GM18907 (cell line): ENCODE measurements around the gene USP25.
"Not testable (repeated sequence)": the region's sequence is repeated elsewhere in the genome, so short reads cannot be mapped to it uniquely, and the experiment has no call there.

Source experiments
- ATAC-seq: cut with Tn5 transposase; IDR thresholded peaks from one replicate; pipeline ENCODE4 v1.9.1; 2021; ENCODE audit warnings: mild to moderate bottlenecking, moderate library complexity; ENCODE audit not compliant: unreplicated experiment

The USP25 gene

DNA sequence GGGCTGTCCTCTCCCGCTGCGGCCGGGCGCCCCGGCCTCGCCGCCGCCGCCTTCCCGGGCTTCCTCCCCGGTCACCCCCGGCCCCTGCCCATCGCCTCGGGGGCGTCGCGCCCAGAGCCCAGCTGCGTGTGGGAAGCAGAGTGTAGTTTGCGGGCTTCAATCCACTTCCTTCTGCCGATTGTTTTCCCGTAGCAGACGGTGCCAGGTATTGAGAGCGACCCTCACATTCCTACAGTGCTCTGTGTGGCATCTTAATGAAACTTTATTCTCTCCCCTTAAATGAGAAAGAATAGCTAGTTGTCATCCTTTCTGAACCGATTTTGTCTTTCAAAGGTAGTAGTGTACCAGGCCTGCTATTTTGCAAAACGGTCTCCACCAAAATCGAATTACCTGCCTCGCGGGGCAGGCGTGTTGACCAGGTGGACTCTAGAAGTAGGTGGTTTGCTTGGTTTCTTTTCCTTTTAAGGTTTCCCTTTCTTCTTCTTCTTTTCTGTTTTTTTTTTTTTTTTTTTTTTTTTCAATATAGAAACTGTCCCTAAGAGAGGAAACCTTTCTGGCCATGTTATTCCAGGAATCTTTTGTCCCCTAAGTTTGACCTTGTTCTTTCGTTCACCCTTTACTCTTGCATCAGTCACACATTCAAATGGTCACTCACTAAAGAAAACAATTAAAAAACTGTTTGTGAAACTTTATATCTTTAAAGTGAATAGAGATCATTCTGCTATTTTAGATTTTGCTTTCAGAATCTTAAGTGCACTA is 881 bp downstream of the USP25 start:
- ATAC-seq, result no peak

DNA sequence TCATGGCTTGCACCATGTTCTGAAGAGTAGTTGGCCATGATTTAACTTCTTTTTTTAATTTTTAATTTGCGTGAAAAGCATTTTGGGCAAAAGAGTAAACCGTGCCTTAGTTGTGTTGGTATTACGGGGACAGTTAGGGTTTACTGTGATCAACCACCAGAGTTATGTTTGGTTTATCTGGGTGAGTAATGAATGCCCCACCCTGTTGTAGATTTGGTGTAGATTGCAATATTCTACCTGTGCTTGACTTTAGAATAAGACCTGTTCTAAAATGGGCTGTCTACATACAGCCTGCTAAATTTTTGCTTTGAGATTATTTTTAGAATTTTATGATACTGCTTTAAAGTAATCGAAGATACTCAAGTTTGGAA is 1.4 kb downstream of the USP25 start:
- no peak for ATAC-seq

DNA sequence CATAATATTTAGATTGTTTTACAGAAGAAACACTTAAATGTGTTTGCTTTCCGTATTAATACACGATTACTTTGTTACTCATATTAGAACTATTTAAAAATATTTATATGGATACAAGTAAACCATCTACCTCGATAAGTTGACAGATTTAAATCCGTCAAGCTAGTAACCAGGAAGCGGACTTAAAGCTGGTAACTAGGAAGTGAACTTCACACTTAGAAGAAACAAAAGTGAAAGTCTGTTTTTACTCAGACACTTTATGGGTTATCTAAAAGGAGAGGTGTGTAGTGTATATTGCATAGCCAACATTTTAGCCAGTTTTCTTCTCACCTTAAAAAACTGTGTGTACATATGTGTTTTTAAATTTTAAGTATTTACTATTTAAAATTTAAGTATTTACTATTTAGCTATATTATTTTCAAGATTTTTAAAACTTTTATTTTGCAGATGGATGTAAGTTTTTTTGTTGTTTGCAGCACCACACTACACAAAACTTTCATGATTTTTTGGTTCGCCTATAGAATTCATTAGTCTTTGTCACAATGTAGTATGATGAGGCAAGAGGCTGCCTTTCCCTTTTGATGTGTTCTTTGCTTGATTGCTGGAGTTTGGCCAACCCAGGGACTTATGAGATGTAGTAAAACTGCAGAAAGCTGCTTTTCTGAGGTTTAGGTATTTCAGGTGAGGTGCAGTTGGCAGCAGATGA is 2.7 kb downstream of the USP25 start:
- peak; percentile 67 for ATAC-seq

DNA sequence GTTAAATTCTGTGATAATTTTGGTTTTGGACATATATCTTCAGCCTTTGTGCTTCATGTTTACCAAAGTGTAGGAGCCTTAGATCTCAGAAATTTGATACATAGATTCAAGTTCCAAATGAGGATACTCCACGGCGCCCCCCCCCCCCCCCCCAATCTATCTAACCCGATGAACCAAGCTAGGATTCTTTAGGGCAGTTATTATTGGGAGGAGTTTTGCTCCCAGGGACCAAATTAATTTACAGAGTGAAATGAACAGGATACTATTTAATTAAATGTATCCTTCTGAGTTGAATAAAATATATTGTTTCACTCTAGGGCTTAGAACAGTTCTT is 3.2 kb downstream of the USP25 start:
- ATAC-seq, result no peak

DNA sequence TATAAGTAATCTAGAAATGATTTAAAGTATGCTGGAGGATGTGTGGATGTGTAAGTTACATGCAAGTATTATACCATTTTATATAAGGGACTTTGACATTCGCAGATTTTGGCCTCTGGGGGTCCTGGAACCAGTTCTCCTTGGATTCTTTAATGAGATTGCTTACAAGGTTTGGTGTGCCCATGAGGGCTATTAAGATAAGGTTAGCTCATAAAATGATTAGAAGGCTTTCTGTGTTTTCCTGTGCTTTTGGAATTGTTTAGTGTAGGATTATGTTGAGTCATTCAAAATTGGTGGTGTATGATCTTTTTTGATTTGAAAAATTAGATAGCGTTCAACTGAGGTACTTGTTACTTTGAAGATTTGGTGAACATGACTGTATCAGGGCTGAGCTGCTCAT is 5.6 kb downstream of the USP25 start:
- no peak for ATAC-seq

DNA sequence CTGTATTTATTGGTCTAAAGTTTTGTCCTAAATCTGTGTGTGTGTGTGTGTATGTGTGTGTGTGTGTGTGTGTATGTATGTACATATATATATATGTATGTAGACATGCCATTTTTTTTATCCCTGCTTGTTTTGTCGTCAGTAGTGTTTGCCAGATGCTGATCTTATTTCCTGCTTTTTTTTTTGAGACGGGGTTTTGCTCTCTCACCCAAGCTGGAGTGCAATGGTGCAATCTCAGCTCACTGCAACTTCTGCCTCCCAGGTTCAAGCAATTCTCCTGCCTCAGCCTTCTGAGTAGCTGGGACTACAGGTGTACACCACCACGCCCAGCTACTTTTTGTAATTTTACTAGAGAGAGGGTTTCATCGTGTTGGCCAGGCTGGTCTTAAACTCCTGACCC is 6.1 kb downstream of the USP25 start:
- ATAC-seq, result not testable (repeated sequence)

DNA sequence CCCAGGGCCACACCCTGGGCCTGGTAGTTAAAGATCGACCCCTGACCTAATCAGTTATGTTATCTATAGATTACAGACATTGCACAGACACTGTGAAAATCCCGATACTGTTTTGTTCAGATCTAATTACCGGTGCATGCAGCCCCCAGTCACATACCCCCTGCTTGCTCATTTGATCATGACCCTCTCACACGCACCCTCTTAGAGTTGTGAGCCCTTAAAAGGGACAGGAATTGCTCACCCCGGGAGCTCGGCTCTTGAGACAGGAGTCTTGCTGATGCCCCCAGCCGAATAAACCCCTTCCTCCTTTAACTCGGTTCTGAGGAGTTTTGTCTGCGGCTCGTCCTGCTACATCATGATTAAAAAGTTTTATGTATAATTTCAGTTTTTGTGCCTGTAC is 9.0 kb downstream of the USP25 start:
- not testable (repeated sequence) for ATAC-seq

DNA sequence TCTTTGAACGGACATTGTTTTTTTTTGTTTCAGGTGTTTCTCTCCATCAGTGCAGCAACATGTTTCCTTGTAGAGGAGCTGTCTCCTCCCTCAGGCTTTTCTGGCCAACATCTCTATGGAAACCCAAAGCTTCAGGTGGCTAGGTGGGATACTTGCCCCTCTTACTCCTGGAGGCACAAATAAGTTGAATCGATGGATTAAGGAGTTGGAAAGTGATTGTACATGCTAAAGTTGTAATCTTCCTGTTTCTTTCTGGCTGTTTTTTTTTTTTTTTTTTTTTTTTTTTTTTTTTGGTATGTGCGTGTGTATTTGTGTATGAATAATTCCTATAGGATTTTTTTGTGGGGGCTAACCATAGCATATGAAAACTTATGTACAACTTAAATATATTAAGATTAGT is 10.6 kb downstream of the USP25 start:
- ATAC-seq, result no peak

DNA sequence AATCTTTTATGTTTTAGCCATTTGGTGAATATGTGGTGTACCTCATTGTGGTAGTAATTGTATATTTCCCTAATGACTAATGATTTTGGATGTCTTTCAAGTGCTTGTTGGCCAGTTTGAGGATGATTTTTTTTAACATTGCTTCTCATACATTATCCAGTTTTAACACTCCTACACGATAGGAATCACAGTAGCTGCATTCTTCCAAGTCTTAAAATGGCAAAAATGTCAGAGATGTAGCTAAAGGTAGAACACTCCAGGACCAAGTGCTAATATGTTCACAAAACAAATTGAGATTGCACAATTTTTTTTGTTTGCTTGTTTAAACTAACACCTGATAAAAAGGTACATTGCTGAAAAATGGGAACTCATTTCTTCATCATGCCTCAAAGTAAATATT is 11.7 kb downstream of the USP25 start:
- no peak for ATAC-seq

DNA sequence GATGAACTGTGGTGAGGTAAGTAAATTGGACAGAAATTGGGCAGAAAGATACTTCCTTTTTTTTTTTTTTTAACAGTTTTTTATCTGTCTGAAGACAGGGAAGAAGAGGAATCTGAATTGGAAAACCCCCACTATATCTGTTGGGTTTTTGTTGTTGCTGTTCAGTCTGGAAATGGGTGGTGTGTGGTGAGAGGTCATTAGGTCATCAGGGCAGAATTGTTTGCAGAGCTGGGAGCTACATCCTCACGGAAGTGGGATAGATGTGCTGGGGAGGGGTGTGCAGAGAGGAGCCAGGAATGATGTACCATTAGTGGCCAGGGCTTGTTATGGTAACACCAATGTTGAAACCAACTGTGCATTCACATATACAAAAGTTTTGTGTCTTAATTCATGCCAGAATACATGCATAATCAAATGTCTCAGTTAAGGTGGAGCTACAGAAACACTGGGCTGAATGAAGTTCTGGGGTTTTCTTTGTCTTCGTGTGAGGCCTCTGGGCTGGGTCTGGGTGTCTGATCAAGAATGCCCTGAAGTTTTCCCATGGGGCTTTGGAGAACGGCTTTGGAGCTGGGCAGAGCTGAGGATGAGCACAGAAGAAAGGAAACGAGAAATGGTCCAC is 12.4 kb downstream of the USP25 start:
- no peak for ATAC-seq

DNA sequence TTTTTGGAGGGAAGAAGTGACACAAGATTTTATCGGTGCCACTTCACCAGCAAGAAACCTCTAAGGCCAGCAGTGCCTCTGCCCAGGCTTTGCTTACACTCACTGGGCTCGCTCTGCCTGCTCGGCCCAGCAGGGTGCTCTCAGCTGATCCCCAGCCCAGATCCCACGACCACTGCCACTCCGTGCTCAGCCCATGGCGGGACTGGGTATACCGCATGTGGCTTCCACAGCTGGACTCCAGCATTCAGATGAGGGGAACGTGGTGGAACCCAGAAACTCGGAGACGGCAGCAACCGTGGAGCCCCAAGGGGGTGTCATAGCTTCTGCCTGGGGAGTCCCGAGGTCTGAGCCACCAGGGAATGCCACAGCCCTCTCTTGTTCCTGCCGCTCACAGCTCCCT is 12.9 kb downstream of the USP25 start:
- ATAC-seq, result no peak

DNA sequence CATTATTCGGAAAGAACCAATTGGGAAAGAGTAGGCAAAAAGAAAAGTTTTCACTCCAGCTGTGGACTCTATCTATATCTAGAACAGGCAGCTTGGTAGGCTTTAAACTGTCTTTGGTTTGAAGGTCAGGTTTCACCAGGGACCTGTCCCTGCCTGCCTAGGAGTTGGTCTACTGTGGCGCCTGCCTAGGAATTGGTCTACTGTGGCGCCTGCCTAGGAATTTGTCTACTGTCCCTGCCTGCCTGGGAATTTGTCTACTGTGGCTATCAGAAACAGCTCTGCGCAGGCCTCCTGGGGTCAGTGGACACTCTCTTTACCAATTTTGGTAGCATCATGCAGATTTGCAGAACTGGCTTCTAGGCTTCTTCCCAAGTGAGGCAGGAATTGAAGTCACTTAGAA is 13.8 kb downstream of the USP25 start:
- ATAC-seq, result no peak

DNA sequence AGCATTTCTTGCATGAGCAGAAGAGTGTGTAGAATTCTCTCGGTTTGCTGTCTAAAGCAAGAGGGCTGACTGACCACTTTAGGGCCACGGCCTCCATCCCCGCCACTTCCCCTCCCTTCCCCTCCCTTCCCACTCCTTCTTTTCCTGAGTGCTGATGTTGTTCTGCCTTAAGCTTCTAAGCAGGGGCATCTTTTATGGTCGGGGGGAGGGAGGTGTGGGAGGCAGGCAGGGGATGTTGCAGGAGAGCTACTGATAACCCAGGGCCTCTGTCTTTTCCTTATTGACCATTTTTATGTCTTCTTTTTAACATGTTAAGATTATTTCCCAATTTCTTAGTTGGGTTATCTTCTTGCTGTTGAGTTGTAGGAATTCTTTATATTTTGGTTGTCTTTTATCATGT is 15.1 kb downstream of the USP25 start:
- ATAC-seq, result no peak

DNA sequence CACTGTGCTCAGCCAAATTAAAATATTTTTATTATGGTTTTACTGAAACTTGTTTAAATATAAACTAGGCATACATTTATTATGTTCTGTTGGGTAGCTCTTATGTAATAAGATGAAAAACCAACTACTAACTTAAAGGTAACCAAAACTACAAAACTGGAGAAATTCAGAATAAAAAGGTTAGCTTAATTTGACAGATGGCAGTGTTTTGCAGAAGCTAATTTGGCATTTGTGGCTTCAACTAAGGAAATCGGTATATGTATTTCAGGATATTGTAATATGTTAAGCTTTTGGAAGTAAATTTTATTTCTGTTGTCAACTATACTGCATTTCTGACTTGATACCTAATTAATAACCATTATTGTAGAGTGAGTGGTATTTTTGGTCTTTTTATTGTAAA is 18.8 kb downstream of the USP25 start:
- ATAC-seq, result no peak

DNA sequence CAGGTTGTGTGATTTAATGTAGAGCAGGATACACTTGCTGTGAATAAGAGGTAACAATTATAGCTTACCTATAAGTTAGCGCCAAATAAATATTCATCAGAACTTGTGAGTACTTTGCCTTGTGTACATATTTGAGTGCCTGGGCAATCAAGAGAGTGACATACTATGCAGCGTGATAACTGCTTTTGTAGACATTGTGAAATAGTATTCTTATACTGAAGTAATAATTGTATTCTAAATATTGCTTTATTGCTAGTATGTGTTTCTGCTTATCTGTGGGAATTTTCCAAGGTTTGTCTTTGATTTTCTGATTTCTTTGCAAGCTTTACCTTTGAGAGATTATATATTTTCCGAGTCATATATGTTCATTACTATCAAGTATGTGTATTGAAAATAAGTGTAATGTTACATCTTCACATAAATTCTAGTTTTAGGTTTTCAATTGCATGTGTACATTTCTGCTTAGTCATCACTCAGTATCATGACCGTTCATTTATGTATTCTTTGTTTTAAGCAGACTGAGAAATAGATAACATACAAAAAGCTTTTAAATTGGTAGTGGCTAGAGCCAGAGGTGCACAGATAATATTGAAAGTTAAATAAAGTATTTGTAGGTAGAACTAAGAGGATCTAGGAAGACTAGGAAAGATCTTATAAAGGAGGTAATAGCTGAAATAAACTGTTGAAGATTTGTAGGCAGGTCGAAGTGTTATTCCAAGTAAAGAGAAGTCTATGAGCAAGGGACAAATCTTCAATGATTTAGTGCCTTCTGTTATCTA is 19.5 kb downstream of the USP25 start:
- no peak for ATAC-seq

DNA sequence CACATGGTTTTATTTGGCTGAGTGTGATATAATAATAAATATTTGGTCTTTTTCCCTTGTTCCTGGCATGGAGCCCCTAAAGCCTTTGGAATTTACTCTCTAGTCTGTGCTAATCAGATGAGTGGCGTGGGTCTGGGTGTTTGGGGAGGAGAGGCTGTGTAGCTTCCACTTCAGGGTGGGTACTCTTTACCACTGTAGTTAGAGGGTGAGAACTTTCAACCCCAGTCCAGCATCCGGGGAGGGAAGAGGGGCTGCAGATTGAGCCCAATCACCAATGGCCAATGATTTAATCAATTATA is 20.0 kb downstream of the USP25 start:
- no peak for ATAC-seq

DNA sequence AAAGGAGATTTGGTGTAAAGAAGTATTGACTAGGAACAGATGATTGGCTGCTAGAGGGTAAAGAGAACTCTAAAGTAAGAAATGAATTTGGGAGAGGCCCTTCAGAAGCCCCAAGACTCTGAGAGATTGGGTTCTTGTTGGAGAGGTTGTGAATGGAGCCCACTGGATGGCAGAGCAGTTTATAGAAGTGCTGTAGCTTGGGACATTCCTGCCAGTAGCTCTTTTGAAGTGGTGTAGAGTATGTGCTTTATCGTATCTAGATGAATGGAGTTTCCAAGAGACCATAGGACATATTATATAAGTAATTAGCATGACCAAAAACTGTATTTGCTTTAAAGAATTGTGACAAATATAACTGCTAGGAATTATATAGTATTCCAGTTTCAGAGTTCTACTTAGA is 21.3 kb downstream of the USP25 start:
- ATAC-seq, result no peak

DNA sequence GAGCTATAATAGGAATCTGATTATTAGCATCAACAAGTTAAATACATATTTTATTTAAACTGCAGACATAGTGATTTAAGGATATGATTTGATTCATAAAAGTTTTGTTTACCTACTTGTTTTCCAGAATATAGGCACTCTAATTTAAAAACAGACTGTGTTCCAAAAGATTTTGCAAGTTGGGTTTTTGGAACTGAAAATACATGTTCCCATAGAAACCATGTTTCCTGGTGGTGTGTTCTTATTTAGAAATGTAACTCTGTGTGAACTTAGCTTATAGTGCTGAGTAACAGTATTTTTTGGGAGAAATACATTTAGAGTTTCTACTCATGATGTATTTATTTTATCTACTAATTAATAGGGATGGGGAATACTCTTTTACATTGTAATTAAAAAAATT is 21.8 kb downstream of the USP25 start:
- ATAC-seq, result no peak

DNA sequence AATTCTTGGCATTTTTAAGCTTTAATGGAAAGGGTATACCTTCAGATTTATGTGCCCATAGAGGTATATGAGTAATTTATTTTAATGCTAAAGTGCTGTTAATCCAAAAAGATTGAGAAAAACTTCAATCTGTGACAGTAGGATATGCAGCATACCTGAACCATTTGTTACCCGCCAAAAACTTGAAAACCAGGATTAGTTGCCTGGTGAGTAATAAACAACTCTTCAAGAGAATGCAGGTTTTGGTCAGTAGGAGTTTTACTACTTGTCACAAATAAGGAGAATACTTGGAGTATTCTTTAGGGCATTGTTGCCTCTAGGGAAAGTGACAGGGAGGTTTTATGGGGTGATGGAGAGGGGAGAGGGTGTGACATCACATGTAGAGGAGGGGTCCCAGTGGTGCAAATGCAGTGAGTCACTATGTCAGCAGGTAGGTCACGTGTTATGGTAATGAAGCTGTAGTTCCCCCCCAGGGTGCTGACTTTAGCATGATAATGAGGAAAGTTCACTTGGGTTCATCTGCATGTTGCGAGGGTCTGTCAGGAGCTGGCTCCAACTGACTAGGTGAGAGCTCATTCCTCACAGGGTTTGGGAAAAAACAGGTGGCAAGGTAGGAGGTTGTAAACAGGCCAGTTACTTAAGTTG is 23.1 kb downstream of the USP25 start:
- no peak for ATAC-seq

DNA sequence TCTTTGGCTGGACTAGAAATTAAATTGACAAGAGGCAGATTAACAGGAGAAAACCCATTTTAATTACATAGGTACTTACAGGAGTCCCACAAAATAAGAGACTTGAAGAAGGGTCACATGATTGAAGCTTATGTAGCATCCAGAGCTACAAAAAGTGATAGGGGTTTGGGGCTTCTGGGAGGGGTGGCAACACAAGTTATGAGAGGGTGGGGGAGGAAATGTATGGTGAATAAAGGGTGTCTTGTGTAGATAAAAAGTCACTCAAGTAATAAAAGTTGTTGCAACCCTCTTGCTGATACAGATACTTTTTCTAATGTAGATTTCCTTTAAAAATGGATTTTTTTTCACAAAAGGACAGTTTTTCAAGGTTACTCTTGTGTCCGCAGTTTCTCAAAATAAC is 24.0 kb downstream of the USP25 start:
- no peak for ATAC-seq

DNA sequence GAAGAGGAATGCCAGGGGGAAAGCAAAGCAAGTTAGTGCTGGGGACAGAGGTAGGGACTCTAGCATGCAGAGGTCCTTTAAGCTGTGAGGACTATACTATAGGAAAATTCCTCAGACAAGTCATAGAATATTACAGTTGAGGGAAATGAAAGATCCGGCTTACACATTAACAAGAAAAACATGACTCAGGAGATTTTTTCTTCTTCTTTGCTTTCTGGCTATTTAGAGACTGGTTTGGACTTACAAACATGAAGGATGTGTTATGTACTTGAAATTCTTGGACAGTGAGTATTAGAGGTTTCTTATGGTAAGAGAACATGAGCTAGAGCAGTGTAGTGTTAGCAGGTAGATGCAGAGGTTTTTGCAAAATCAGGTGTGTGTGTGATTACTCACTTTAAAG is 24.9 kb downstream of the USP25 start:
- peak; percentile 69 for ATAC-seq
